ENCODE measurements around the gene BID. TPM values are rescaled to one million over a fixed set of nuclear protein-coding genes. Genes with fewer than 3 reads are reported as not detected.

BID gene
- total and polyA plus RNA-seq, 4 donors, result 13.1 to 179 (median 37.5) TPM

GRCh38 chr22:17707526-17707925, 66.7 kb downstream of the BID start:
- TF ChIP-seq CTCF (IDR thresholded peaks at IDR 0.05; ENCODE audit: control extremely low read depth, extremely low read depth), result no peak
- Histone ChIP-seq H3K27me3 (ENCODE audit: control insufficient read depth in 3 of 3, insufficient read depth in 3 of 3, low read length in 2 of 3) (no peaks in the 10 kb centered on the region), H3K27ac (ENCODE audit: low read depth in 1 of 2, low read length in 1 of 2) (no peak overlapping the region), H3K4me3 (no peak overlapping the region), H3K4me1 (ENCODE audit: control insufficient read depth in 5 of 5, insufficient read depth in 5 of 5, low read length in 5 of 5) (no peaks in the 10 kb centered on the region), H3K9ac (ENCODE audit: insufficient read depth in 1 of 2, low read length in 2 of 2) (no peak overlapping the region), H3K9me3 (ENCODE audit: control insufficient read depth in 4 of 4, insufficient read depth in 3 of 4, low read length in 3 of 4) (no peaks in the 10 kb centered on the region), H3K36me3 (ENCODE audit: control insufficient read depth in 4 of 4, insufficient read depth in 4 of 4, low read length in 4 of 4) (peaks cover 0 to 4% (median under 1%) of the 10 kb centered on the region in 4 donors)
- 61 to 62% methylated on average over 3 of the region's 3 CpGs for WGBS, 2 donors
- DNase-seq (no peak), ATAC-seq (ENCODE audit: insufficient read depth, low FRiP score) (no peak)

- no peak overlapping the region for H3K9ac ChIP-seq (ENCODE audit: insufficient read depth in 1 of 2, low read length in 2 of 2)
- WGBS, 2 donors, result 85 to 91% methylated on average over 1 of the region's 1 CpG
Measured at GRCh38 chr22:17706947-17707346, 67.3 kb downstream of the BID start.

GRCh38 chr22:17705951-17706900, 68.0 kb downstream of the BID start:
- no peaks in the 10 kb centered on the region for H3K9me3 ChIP-seq (ENCODE audit: control insufficient read depth in 4 of 4, insufficient read depth in 3 of 4, low read length in 3 of 4)
- no peaks in the 10 kb centered on the region for H3K27me3 ChIP-seq (ENCODE audit: control insufficient read depth in 3 of 3, insufficient read depth in 3 of 3, low read length in 2 of 3)
- H3K4me1 ChIP-seq (ENCODE audit: control insufficient read depth in 5 of 5, insufficient read depth in 5 of 5, low read length in 5 of 5), result no peaks in the 10 kb centered on the region
- H3K9ac ChIP-seq (ENCODE audit: insufficient read depth in 1 of 2, low read length in 2 of 2), result no peak overlapping the region
- no peak for TF ChIP-seq CTCF (IDR thresholded peaks at IDR 0.05; ENCODE audit: control extremely low read depth, extremely low read depth)
- H3K4me3 ChIP-seq, result no peak overlapping the region
- peaks cover 0 to 7% (median 4%) of the 10 kb centered on the region in 4 donors for H3K36me3 ChIP-seq (ENCODE audit: control insufficient read depth in 4 of 4, insufficient read depth in 4 of 4, low read length in 4 of 4)
- DNase-seq, result peak in 2 of 3 donors; percentile 19 to 24
- peak; percentile 83 for ATAC-seq (ENCODE audit: insufficient read depth, low FRiP score)
- 26 to 34% methylated on average over 9 of the region's 9 CpGs for WGBS, 2 donors
- H3K27ac ChIP-seq (ENCODE audit: low read depth in 1 of 2, low read length in 1 of 2), result peak overlapping the region; percentile 24 to 42

More at GRCh38 chr22:17706947-17707346, 67.3 kb downstream of the BID start:
- no peak for ATAC-seq (ENCODE audit: insufficient read depth, low FRiP score)
- DNase-seq, result no peak
- no peak for TF ChIP-seq CTCF (IDR thresholded peaks at IDR 0.05; ENCODE audit: control extremely low read depth, extremely low read depth)
- Histone ChIP-seq H3K27me3 (ENCODE audit: control insufficient read depth in 3 of 3, insufficient read depth in 3 of 3, low read length in 2 of 3) (no peaks in the 10 kb centered on the region), H3K4me1 (ENCODE audit: control insufficient read depth in 5 of 5, insufficient read depth in 5 of 5, low read length in 5 of 5) (no peaks in the 10 kb centered on the region), H3K36me3 (ENCODE audit: control insufficient read depth in 4 of 4, insufficient read depth in 4 of 4, low read length in 4 of 4) (peaks cover 0 to 7% (median 4%) of the 10 kb centered on the region in 4 donors), H3K9me3 (ENCODE audit: control insufficient read depth in 4 of 4, insufficient read depth in 3 of 4, low read length in 3 of 4) (no peaks in the 10 kb centered on the region), H3K27ac (ENCODE audit: low read depth in 1 of 2, low read length in 1 of 2) (peak overlapping the region in 1 of 2 donors; percentile 17), H3K4me3 (no peak overlapping the region)

All from lung (tissue), 12 donors.